Activated B cell treated with CpG ODN at 0.5 μM for 24 hours (primary cell): Measurements from ENCODE around the gene M1AP. TPM values are rescaled to one million over a fixed set of nuclear protein-coding genes. Genes with fewer than 3 reads are reported as not detected.

ENCODE experiments used
- ATAC-seq: fragments of 200-7000 bp; cut with Tn5 transposase; one replicate; pipeline ENCODE4 v1.10.0; 2021; ENCODE audit warnings: low read depth, mild to moderate bottlenecking, moderate library complexity
- CTCF ChIA-PET: fragments of 350-600 bp; sonication (Branson Sonifier 250); formaldehyde crosslinking; loops from one replicate; lab custom pipeline; 2021; ENCODE audit warnings: antibody characterized with exemption; lab: Charles Lee
- POLR2A ChIA-PET: fragments of 350-600 bp; sonication (Branson Sonifier 250); formaldehyde crosslinking; loops from one replicate; lab custom pipeline; 2021; ENCODE audit warnings: antibody characterized with exemption; lab: Charles Lee
- DNase-seq: peaks from one replicate; pipeline ENCODE4 v3.0.0; 2022
- H3K27ac Mint-ChIP-seq: one replicate; pipeline ENCODE4 v1.8.0; 2020; ENCODE audit warnings: mixed read lengths
- H3K27me3 Mint-ChIP-seq: one replicate; pipeline ENCODE4 v1.8.0; 2021; ENCODE audit warnings: mixed read lengths
- H3K36me3 Mint-ChIP-seq: one replicate; pipeline ENCODE4 v1.8.0; 2021; ENCODE audit warnings: low read depth, mixed read lengths
- H3K4me1 Mint-ChIP-seq: one replicate; pipeline ENCODE4 v1.8.0; 2021; ENCODE audit warnings: mixed read lengths
- H3K4me3 Mint-ChIP-seq: one replicate; pipeline ENCODE4 v1.8.0; 2020; ENCODE audit warnings: mild to moderate bottlenecking, mixed read lengths
- H3K9me3 Mint-ChIP-seq: one replicate; pipeline ENCODE4 v1.8.0; 2020; ENCODE audit warnings: mixed read lengths
- intact Hi-C: fragments of 100-400 bp; cut with micrococcal nuclease; formaldehyde crosslinking; loops from one replicate; pipeline ENCODE4 v1.15.1; 2024
- total RNA-seq: library from RNA; stranded (reverse); gene quantifications from 2 replicates; pipeline ENCODE4 v1.2.3, GENCODE V29; 2022
- TF ChIP-seq, protein P1 (sequence below): fragments of 200-600 bp; IDR thresholded peaks from one replicate; pipeline ENCODE4 v1.8.0; 2022; ENCODE audit warnings: antibody characterized with exemption, mild to moderate bottlenecking

The M1AP gene
- total RNA-seq, 1 donor from 2014 or later, result not detected

DNA sequence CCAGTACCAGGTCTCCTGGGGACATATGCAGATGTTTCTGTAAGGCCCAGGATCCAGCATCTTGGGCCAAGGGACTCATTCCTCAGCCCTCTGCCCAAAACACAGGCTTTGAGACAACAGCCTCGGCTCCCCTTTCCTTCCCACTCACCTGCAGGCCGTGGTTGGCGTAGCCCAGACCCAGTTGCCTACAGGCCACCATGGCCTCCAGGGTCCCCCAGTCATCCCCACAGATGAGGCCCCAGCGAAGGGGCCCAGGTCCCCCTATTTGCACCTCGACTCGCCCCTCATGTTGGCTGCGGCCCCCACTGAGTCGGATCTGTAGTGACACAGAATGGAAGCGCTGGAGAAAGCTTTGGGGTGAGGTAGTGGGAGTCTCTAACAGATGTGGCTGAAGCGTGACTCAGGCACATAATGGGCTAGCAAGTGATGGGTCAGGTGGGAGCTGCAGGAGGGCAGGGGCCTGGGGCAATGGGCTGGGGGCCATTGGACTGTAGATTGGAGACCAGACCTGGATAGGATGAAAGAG lies 112.6 kb downstream of the M1AP start:
- TF ChIP-seq, protein P1, sequence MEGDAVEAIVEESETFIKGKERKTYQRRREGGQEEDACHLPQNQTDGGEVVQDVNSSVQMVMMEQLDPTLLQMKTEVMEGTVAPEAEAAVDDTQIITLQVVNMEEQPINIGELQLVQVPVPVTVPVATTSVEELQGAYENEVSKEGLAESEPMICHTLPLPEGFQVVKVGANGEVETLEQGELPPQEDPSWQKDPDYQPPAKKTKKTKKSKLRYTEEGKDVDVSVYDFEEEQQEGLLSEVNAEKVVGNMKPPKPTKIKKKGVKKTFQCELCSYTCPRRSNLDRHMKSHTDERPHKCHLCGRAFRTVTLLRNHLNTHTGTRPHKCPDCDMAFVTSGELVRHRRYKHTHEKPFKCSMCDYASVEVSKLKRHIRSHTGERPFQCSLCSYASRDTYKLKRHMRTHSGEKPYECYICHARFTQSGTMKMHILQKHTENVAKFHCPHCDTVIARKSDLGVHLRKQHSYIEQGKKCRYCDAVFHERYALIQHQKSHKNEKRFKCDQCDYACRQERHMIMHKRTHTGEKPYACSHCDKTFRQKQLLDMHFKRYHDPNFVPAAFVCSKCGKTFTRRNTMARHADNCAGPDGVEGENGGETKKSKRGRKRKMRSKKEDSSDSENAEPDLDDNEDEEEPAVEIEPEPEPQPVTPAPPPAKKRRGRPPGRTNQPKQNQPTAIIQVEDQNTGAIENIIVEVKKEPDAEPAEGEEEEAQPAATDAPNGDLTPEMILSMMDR, result no peak
- ChIA-PET POLR2A (interaction anchor here (1.1 kb wide), 1 partner anchor 41 kb away, joined by 3 read pairs; no protein-coding TSS in a partner anchor), CTCF (no interaction called here)
- H3K27ac Mint-ChIP-seq, result no peak overlapping the region
- intact Hi-C loops, result no loop called here
- H3K4me3 Mint-ChIP-seq, result no peak overlapping the region
- H3K27me3 Mint-ChIP-seq, result no peaks in the 10 kb centered on the region
- H3K9me3 Mint-ChIP-seq, result peaks cover 2% of the 10 kb centered on the region
- peaks cover 28% of the 10 kb centered on the region for H3K36me3 Mint-ChIP-seq
- DNase-seq (no peak), ATAC-seq (no peak)
- peaks cover 50% of the 10 kb centered on the region for H3K4me1 Mint-ChIP-seq

DNA sequence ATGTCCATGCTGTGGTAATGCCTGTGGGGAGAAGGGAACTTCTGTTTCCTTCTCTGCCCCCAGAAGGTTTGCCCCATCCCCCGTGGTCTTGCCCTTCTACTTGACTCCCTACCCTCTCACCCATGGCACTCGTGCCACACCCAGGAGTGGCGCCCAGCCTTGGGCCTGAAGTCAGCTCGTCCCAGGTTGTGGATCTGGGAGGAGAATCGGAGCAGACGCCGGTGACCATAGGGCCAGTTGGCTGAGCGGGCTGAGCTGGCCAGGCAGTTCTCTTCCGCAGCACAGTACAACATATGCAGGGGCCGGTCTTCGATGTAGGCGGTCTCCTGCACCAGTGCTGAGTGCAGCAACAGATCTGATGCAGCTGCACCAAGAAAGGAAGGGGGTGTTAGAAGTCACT lies 113.7 kb downstream of the M1AP start:
- Mint-ChIP-seq H3K27me3 (no peaks in the 10 kb centered on the region), H3K27ac (no peak overlapping the region), H3K36me3 (peaks cover 31% of the 10 kb centered on the region), H3K4me1 (peaks cover 43% of the 10 kb centered on the region), H3K4me3 (no peak overlapping the region), H3K9me3 (peaks cover 2% of the 10 kb centered on the region)
- ATAC-seq, result no peak
- POLR2A ChIA-PET, result interaction anchor here (8.8 kb wide), 1 partner anchor 52 kb away, joined by 63 read pairs; the partner anchor contains the start of genes CCDC142 and TTC31
- TF ChIP-seq, protein P1, result no peak
- intact Hi-C loops, result loop anchor here (5.0 kb wide), 2 partner anchors 197 to 337 kb away; partner anchors contain the start of gene MTHFD2
- no peak for DNase-seq
- CTCF ChIA-PET, result interaction anchor here (0.7 to 4.4 kb wide), 3 partner anchors 52 to 182 kb away, joined by 3 to 34 read pairs (median 3); partner anchors contain the start of genes CCDC142 and TTC31

DNA sequence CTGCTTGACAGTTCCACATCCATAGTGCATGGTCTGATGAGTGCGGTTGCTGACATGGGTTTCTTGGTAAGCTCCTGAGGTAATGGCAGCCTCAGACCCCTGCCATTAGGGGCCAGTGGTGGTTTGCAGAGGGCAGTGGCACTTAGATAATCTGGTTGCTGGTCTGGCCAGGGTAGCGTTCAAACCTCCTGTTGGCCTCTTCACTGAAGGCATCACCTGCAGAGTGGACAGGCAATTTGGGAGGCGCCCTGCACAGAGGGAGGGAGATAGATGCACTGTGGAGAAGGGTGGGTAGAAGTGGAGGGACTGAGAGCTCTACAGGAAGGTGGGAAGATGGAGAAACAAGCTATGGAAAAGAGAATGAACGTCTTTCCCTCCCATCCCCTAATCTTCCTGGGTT lies 114.7 kb downstream of the M1AP start:
- POLR2A ChIA-PET, result interaction anchor here (0.7 to 8.8 kb wide), 4 partner anchors 18 to 76 kb away, joined by 3 to 63 read pairs (median 22); partner anchors contain the start of genes CCDC142, TTC31 and WBP1
- Mint-ChIP-seq H3K4me3 (no peak overlapping the region), H3K27ac (no peak overlapping the region)

DNA sequence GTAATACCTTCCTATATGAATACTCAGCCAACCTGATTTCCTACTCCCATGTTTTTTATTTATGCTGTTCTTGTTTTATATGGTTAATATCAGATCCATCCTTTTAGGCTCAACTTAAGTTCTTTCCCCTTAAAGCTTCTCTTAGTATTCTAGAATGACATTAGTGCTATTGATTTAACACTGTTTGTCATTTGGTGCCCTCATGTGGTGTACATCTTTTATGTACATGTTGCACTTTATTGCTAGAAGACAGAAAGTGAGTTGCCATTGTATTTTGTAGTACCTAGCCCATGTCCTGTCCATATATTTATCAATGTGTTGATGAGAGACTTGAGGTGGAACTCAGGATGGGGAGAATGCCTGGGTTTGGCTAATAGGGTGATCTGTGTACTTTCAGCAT lies 115.9 kb downstream of the M1AP start:
- no peak for DNase-seq
- H3K36me3 Mint-ChIP-seq, result peaks cover 49% of the 10 kb centered on the region
- H3K4me3 Mint-ChIP-seq, result peak overlapping the region; percentile 56
- ChIA-PET POLR2A (interaction anchor here (0.7 to 8.8 kb wide), 10 partner anchors 24 to 354 kb away, joined by 3 to 63 read pairs (median 7); partner anchors contain the start of genes CCDC142, INO80B, MOB1A and MRPL53), CTCF (interaction anchor here (0.7 to 4.4 kb wide), 17 partner anchors 25 to 705 kb away, joined by 3 to 34 read pairs (median 3); partner anchors contain the start of genes CCDC142, LBX2, MRPL53 and PCGF1)
- no peaks in the 10 kb centered on the region for H3K27me3 Mint-ChIP-seq
- intact Hi-C loops, result loop anchor here (5.0 kb wide), 2 partner anchors 195 to 335 kb away; partner anchors contain the start of gene MTHFD2
- no peak for ATAC-seq
- peak overlapping the region; percentile 96 for H3K27ac Mint-ChIP-seq
- TF ChIP-seq, protein P1, result no peak
- no peaks in the 10 kb centered on the region for H3K9me3 Mint-ChIP-seq
- H3K4me1 Mint-ChIP-seq, result peaks cover 41% of the 10 kb centered on the region

More for the DNA sequence above, 114.7 kb downstream of the M1AP start:
- CTCF ChIA-PET, result interaction anchor here (1.1 to 4.4 kb wide), 4 partner anchors 55 to 284 kb away, joined by 3 to 34 read pairs (median 7); no protein-coding TSS in a partner anchor
- H3K9me3 Mint-ChIP-seq, result no peaks in the 10 kb centered on the region
- TF ChIP-seq, protein P1, result no peak
- DNase-seq (no peak), ATAC-seq (no peak)
- peaks cover 41% of the 10 kb centered on the region for H3K4me1 Mint-ChIP-seq
- H3K36me3 Mint-ChIP-seq, result peaks cover 36% of the 10 kb centered on the region
- H3K27me3 Mint-ChIP-seq, result no peaks in the 10 kb centered on the region
- intact Hi-C loops, result loop anchor here (5.0 kb wide), 2 partner anchors 196 to 336 kb away; partner anchors contain the start of gene MTHFD2

DNA sequence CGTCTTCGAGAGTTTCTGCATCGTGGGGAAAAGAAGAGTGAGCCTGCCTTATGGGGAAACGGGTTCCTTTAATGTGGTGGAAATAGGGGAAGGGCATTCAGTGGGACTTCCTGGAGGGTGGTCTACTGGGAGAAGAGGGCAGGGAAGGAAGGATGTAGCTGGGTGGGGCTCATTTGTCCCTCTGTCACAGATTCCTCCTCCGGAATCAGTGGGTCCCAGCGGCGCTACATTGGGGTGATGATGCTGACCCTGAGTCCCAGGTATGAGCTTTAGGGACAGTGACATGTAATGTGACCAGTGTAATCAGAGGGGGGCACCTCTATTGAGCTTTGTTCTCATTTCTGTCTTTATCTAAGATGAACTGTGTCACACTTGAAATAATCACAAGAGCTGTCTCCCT lies 116.5 kb downstream of the M1AP start:
- Mint-ChIP-seq H3K9me3 (no peaks in the 10 kb centered on the region), H3K36me3 (peaks cover 54% of the 10 kb centered on the region), H3K27me3 (no peaks in the 10 kb centered on the region), H3K27ac (peak overlapping the region; percentile 96), H3K4me1 (peaks cover 46% of the 10 kb centered on the region), H3K4me3 (peak overlapping the region; percentile 97)
- POLR2A ChIA-PET, result interaction anchor here (0.7 to 8.8 kb wide), 12 partner anchors 7 to 353 kb away, joined by 3 to 63 read pairs (median 7); partner anchors contain the start of genes CCDC142, INO80B, MOB1A and MRPL53
- CTCF ChIA-PET, result interaction anchor here (0.7 to 4.4 kb wide), 16 partner anchors 8 to 704 kb away, joined by 3 to 34 read pairs (median 4); partner anchors contain the start of genes CCDC142, LBX2, MRPL53 and PCGF1
- no peak for DNase-seq
- intact Hi-C loops, result loop anchor here (5.0 kb wide), 2 partner anchors 194 to 334 kb away; partner anchors contain the start of gene MTHFD2
- TF ChIP-seq, protein P1, result no peak
- ATAC-seq, result no peak
